Ascending aorta (tissue), 2 donors: ENCODE data around the gene VTI1A. TPM values are rescaled to one million over a fixed set of nuclear protein-coding genes. Genes with fewer than 3 reads are reported as not detected.

Source experiments
- DNase-seq, 2 donors: peaks; one replicate each; pipeline ENCODE4 v3.0.0-alpha.2; 2019; ENCODE audit warnings: low spot score in 2 of 2
- H3K27ac ChIP-seq, 2 donors: fragments of 200-600 bp; sonication (generic); one replicate each; pipeline ENCODE4 v1.5.1; 2016 to 2017; ENCODE audit warnings: mild to moderate bottlenecking in 1 of 2
- H3K27me3 ChIP-seq: fragments of 200-600 bp; sonication (generic); one replicate; pipeline ENCODE4 v1.5.1; 2017
- H3K36me3 ChIP-seq, 2 donors: fragments of 200-600 bp; sonication (generic); one replicate each; pipeline ENCODE4 v1.5.1; 2016
- H3K4me1 ChIP-seq, 2 donors: fragments of 200-600 bp; sonication (generic); one replicate each; pipeline ENCODE4 v1.5.1; 2016 to 2017; ENCODE audit warnings: mild to moderate bottlenecking in 1 of 2
- H3K4me3 ChIP-seq, 2 donors: fragments of 200-600 bp; sonication (generic); one replicate each; pipeline ENCODE4 v1.5.1; 2016 to 2017; ENCODE audit warnings: mild to moderate bottlenecking in 1 of 2
- H3K9me3 ChIP-seq, 2 donors: fragments of 200-600 bp; sonication (generic); one replicate each; pipeline ENCODE4 v1.5.1; 2016
- CTCF ChIP-seq, 3 experiments: fragments of 200-600 bp in 2 of 3; fragments of 450-650 bp in 1 of 3; sonication (generic) in 2 of 3; IDR thresholded peaks; one replicate each; pipeline ENCODE4 v1.5.1; 2016 to 2019; ENCODE audit warnings: antibody characterized with exemption in 3 of 3, mild to moderate bottlenecking in 1 of 3, moderate library complexity in 1 of 3
- intact Hi-C: fragments of 100-400 bp; cut with DNase I; formaldehyde crosslinking; loops from one replicate; pipeline ENCODE4 v1.15.1; 2023
- total RNA-seq: library from RNA; depleted of rRNA; stranded (reverse); fragments of >200 nt; gene quantifications from one replicate; pipeline ENCODE4 v1.1.0, GENCODE V29; 2016

The VTI1A gene
- total RNA-seq, 1 donor from 2014 or later: 32.5 TPM

DNA sequence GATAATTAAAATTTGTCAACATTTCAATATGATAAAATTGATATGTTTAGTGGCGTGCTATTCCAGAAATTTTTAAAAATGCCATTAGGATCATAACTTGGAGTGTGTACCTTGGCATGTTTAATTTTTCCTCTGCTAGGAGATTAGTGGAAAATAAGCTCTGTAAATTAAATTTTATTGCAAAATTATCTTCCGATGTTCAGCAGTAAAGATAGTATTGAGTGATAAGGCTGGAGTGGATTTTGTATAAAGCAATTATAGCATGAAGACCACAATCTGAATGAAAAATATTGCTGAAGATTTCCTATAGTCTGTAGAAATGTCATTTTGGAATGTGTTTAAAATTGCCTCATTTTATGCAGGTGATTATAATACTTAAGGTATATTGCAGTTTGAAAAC, 110.2 kb downstream of the VTI1A start:
- intact Hi-C loops: no loop called here
- no peaks in the 10 kb centered on the region for H3K27me3 ChIP-seq

DNA sequence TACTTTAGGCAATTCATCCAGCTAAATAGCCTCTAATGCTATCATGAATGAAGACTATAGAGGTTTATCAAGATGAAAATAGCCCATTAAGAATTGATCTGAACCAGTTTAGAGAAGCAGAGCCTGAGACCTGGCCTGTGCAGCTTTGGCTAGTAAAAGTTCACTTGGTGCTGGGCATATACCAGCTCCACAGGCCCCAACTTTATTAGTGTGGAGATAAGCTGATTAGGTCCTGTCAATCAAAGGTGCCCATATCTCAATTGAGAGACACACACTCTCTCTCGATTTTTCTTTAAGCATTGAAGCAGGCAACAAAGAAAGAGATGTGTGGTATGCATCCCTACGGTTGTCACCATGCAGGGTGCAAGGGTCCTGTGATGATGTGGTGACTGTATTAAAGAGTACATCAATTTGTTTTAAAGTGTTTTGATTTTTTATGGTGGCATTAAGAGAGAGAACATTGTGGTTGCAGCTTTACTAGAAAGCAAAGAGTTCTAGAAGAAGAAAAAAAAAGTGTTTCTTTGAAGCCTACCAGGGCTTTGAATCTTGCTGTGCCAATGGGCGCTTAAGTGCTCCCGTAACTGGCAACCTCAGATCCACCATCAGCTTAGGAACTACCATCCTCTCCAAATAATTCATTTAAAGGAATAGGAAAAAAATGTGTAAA, 111.6 kb downstream of the VTI1A start:
- intact Hi-C loops: no loop called here
- no peak for DNase-seq
- Histone ChIP-seq H3K36me3 (no peaks in the 10 kb centered on the region), H3K27me3 (no peaks in the 10 kb centered on the region), H3K9me3 (no peaks in the 10 kb centered on the region), H3K27ac (no peak overlapping the region), H3K4me3 (no peak overlapping the region), H3K4me1 (no peaks in the 10 kb centered on the region)
- TF ChIP-seq CTCF (IDR thresholded peaks at IDR 0.05): no peak

More for the DNA sequence above, 110.2 kb downstream of the VTI1A start:
- no peak overlapping the region for H3K4me3 ChIP-seq
- H3K27ac ChIP-seq: no peak overlapping the region
- H3K9me3 ChIP-seq: no peaks in the 10 kb centered on the region
- no peak for DNase-seq
- TF ChIP-seq CTCF (IDR thresholded peaks at IDR 0.05): no peak
- H3K36me3 ChIP-seq: no peaks in the 10 kb centered on the region
- no peaks in the 10 kb centered on the region for H3K4me1 ChIP-seq

- Histone ChIP-seq H3K27me3 (no peaks in the 10 kb centered on the region), H3K4me1 (no peaks in the 10 kb centered on the region), H3K4me3 (no peak overlapping the region), H3K27ac (no peak overlapping the region), H3K9me3 (no peaks in the 10 kb centered on the region), H3K36me3 (no peaks in the 10 kb centered on the region)
- no peak for DNase-seq
- TF ChIP-seq CTCF (IDR thresholded peaks at IDR 0.05): no peak
- intact Hi-C loops: no loop called here
Measured at GRCh38 chr10:112559349-112559748, 112.3 kb downstream of the VTI1A start.

- Histone ChIP-seq H3K27me3 (no peaks in the 10 kb centered on the region), H3K9me3 (no peaks in the 10 kb centered on the region), H3K4me3 (no peak overlapping the region), H3K4me1 (peaks cover 0 to 5% of the 10 kb centered on the region in 2 donors), H3K27ac (no peak overlapping the region), H3K36me3 (no peaks in the 10 kb centered on the region)
- intact Hi-C loops: no loop called here
- no peak for DNase-seq
- no peak for TF ChIP-seq CTCF (IDR thresholded peaks at IDR 0.05)
Measured at GRCh38 chr10:112562122-112562521, 115.1 kb downstream of the VTI1A start.

GRCh38 chr10:112562809-112563663, 116.0 kb downstream of the VTI1A start:
- intact Hi-C loops: no loop called here
- Histone ChIP-seq H3K9me3 (no peaks in the 10 kb centered on the region), H3K27me3 (no peaks in the 10 kb centered on the region), H3K4me3 (no peak overlapping the region), H3K4me1 (peaks cover 0 to 5% of the 10 kb centered on the region in 2 donors), H3K36me3 (no peaks in the 10 kb centered on the region), H3K27ac (no peak overlapping the region)
- DNase-seq: no peak
- TF ChIP-seq CTCF (IDR thresholded peaks at IDR 0.05): no peak
